ENCODE data around the gene NPS.

The NPS gene, protein sequence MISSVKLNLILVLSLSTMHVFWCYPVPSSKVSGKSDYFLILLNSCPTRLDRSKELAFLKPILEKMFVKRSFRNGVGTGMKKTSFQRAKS

DNA sequence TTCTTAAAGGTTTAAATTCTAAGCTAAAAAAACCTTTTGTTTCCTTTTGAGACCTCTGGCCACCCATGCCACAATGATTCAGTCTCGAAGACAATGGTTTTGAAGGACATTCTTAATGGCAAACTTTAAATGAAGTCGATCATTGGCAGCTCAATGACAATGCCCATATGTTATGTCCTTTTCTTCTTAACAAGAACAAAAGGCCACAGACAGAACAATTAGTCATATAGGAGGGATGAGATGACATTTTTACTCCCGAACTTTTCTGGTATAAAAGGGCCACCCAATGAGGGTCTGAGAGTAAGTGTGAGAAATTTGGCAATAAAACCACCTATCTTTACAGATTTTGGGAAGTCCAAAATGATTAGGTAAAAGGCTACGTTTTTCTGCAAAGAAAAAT lies at the start of gene NPS:
TSS of gene NPS (plus strand) at position 301 of the 400 bp plus-strand sequence. CDS start at position 361, 60 bp downstream.
- Histone ChIP-seq H3K9me3 (ENCODE audit: insufficient read depth, low read length) (no peaks in the 10 kb centered on the region), H2AFZ (ENCODE audit: low read depth, low read length) (no peak within 1 kb of the TSS), H3K4me1 (ENCODE audit: low read length) (no peaks in the 10 kb centered on the region), H3K4me2 (ENCODE audit: low read length) (no peak within 1 kb of the TSS), H3K79me2 (ENCODE audit: low read length) (no peaks in the 10 kb centered on the region), H3K27ac (ENCODE audit: low read length) (no peak within 1 kb of the TSS), H3K27me3 (ENCODE audit: low read depth, low read length) (no peaks in the 10 kb centered on the region), H3K4me3 (ENCODE audit: low read length) (no peak within 1 kb of the TSS), H3K9ac (ENCODE audit: low read length) (no peak within 1 kb of the TSS), H3K36me3 (replicated peaks; ENCODE audit: low read depth, low read length) (no peaks in the 10 kb centered on the region), H4K20me1 (ENCODE audit: insufficient read depth, low read length) (no peaks in the 10 kb centered on the region)
- TF ChIP-seq, protein P1, sequence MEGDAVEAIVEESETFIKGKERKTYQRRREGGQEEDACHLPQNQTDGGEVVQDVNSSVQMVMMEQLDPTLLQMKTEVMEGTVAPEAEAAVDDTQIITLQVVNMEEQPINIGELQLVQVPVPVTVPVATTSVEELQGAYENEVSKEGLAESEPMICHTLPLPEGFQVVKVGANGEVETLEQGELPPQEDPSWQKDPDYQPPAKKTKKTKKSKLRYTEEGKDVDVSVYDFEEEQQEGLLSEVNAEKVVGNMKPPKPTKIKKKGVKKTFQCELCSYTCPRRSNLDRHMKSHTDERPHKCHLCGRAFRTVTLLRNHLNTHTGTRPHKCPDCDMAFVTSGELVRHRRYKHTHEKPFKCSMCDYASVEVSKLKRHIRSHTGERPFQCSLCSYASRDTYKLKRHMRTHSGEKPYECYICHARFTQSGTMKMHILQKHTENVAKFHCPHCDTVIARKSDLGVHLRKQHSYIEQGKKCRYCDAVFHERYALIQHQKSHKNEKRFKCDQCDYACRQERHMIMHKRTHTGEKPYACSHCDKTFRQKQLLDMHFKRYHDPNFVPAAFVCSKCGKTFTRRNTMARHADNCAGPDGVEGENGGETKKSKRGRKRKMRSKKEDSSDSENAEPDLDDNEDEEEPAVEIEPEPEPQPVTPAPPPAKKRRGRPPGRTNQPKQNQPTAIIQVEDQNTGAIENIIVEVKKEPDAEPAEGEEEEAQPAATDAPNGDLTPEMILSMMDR (IDR thresholded peaks at IDR 0.05; ENCODE audit: low read depth, low read length) = no peak
- no peak for TF ChIP-seq EZH2phosphoT487 (IDR thresholded peaks at IDR 0.05; ENCODE audit: low read depth)

DNA sequence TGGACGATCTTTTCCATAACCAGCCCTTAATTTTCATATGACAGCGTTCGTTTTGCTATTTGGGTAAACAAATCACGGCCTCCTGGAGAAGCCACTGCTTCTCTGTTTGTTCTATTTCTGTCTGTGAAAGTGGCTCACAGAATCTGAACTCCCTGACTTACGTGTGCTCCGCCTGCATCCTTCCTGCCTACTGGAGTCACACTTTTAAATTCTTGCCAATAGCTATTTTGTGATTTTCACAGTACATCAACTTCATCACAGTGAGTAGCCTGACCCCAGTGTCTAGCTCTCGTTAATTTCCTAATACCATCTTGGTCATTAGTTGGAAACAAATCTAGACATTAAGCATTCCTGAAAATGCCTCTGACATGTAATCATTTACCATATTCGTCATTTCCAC lies 49.0 kb upstream of the NPS start:
- no peaks in the 10 kb centered on the region for H3K27me3 ChIP-seq (ENCODE audit: low read depth, low read length)

DNA sequence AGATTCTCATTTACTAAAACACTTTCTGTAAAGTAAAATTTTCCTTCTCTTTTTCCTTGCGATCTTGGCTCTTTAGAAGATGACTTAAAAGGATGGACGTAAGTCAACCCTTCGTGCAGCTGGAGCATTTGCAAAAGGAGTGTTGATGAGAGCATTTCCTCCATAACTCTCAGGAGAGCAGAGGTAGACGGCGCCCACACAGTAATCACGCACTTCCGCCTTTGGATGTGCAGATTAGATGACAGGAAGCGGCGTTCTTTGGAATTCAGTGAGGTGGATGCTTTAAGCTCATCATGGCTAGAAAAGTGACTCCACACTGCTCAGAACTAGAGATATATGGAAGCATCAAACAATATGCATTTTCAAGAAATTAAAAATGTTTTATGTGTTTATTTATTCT lies 43.0 kb upstream of the NPS start:
- TF ChIP-seq EZH2phosphoT487 (IDR thresholded peaks at IDR 0.05; ENCODE audit: low read depth) = no peak
- TF ChIP-seq, protein P1 (IDR thresholded peaks at IDR 0.05; ENCODE audit: low read depth, low read length) = no peak

More for the DNA sequence above, 49.0 kb upstream of the NPS start:
- Histone ChIP-seq H3K4me3 (ENCODE audit: low read length) (no peak overlapping the region), H3K4me1 (ENCODE audit: low read length) (no peaks in the 10 kb centered on the region), H3K36me3 (replicated peaks; ENCODE audit: low read depth, low read length) (no peaks in the 10 kb centered on the region), H3K27ac (ENCODE audit: low read length) (no peak overlapping the region), H3K4me2 (ENCODE audit: low read length) (no peak overlapping the region), H4K20me1 (ENCODE audit: insufficient read depth, low read length) (no peaks in the 10 kb centered on the region), H3K9ac (ENCODE audit: low read length) (no peak overlapping the region), H3K9me3 (ENCODE audit: insufficient read depth, low read length) (no peaks in the 10 kb centered on the region), H2AFZ (ENCODE audit: low read depth, low read length) (no peak overlapping the region), H3K79me2 (ENCODE audit: low read length) (no peaks in the 10 kb centered on the region)
- TF ChIP-seq, protein P1 (IDR thresholded peaks at IDR 0.05; ENCODE audit: low read depth, low read length) = no peak
- TF ChIP-seq EZH2phosphoT487 (IDR thresholded peaks at IDR 0.05; ENCODE audit: low read depth) = no peak

DNA sequence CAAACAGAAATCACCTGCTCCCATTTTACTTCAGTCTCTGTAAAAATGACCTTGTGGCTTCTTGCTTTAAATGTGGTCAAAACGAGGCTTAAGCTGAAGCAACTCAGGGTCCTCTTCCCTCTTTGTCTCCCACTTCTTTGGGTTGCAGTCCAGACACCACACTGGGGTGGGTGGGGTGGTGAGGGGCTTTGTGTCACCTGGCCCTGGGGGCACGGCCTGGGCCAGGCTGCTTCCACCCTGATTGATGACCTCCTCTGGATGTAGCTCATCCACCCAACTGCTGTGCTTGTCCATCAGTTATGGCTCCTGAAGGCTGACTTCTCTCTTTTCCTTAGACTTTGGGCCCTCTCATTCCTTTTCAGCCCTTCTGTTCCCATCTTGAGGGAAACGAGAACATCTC lies 26.8 kb upstream of the NPS start:
- H3K27ac ChIP-seq (ENCODE audit: low read length) = no peak overlapping the region
- H3K4me2 ChIP-seq (ENCODE audit: low read length) = no peak overlapping the region
- H4K20me1 ChIP-seq (ENCODE audit: insufficient read depth, low read length) = no peaks in the 10 kb centered on the region
- no peaks in the 10 kb centered on the region for H3K27me3 ChIP-seq (ENCODE audit: low read depth, low read length)
- no peaks in the 10 kb centered on the region for H3K4me1 ChIP-seq (ENCODE audit: low read length)
- no peak overlapping the region for H2AFZ ChIP-seq (ENCODE audit: low read depth, low read length)
- H3K4me3 ChIP-seq (ENCODE audit: low read length) = no peak overlapping the region
- TF ChIP-seq EZH2phosphoT487 (IDR thresholded peaks at IDR 0.05; ENCODE audit: low read depth) = no peak
- TF ChIP-seq, protein P1 (IDR thresholded peaks at IDR 0.05; ENCODE audit: low read depth, low read length) = no peak
- H3K36me3 ChIP-seq (replicated peaks; ENCODE audit: low read depth, low read length) = no peaks in the 10 kb centered on the region
- no peaks in the 10 kb centered on the region for H3K9me3 ChIP-seq (ENCODE audit: insufficient read depth, low read length)
- H3K9ac ChIP-seq (ENCODE audit: low read length) = no peak overlapping the region
- no peaks in the 10 kb centered on the region for H3K79me2 ChIP-seq (ENCODE audit: low read length)

More for the DNA sequence above, 43.0 kb upstream of the NPS start:
- H3K4me3 ChIP-seq (ENCODE audit: low read length) = no peak overlapping the region
- no peaks in the 10 kb centered on the region for H3K79me2 ChIP-seq (ENCODE audit: low read length)
- no peak overlapping the region for H3K9ac ChIP-seq (ENCODE audit: low read length)
- H2AFZ ChIP-seq (ENCODE audit: low read depth, low read length) = no peak overlapping the region
- H3K4me1 ChIP-seq (ENCODE audit: low read length) = no peaks in the 10 kb centered on the region
- no peaks in the 10 kb centered on the region for H3K9me3 ChIP-seq (ENCODE audit: insufficient read depth, low read length)
- H3K27me3 ChIP-seq (ENCODE audit: low read depth, low read length) = no peaks in the 10 kb centered on the region
- no peaks in the 10 kb centered on the region for H3K36me3 ChIP-seq (replicated peaks; ENCODE audit: low read depth, low read length)
- no peaks in the 10 kb centered on the region for H4K20me1 ChIP-seq (ENCODE audit: insufficient read depth, low read length)
- no peak overlapping the region for H3K4me2 ChIP-seq (ENCODE audit: low read length)
- no peak overlapping the region for H3K27ac ChIP-seq (ENCODE audit: low read length)
